Measurements from ENCODE around the gene GPC6.
"Not testable (repeated sequence)": the region's sequence is repeated elsewhere in the genome, so short reads cannot be mapped to it uniquely, and the experiment has no call there.

Gene GPC6

GRCh38 chr13:93316841-93317240 is 90.2 kb downstream of the GPC6 start:
- in situ Hi-C loops (cut with MboI; ENCODE audit: low sequenced_read_pairs) = no loop called here

GRCh38 chr13:93318534-93319254 is 92.1 kb downstream of the GPC6 start:
- in situ Hi-C loops (cut with MboI; ENCODE audit: low sequenced_read_pairs) = no loop called here

GRCh38 chr13:93320942-93321341 is 94.3 kb downstream of the GPC6 start:
- in situ Hi-C loops (cut with MboI; ENCODE audit: low sequenced_read_pairs) = no loop called here

GRCh38 chr13:93323880-93324279 is 97.3 kb downstream of the GPC6 start:
- in situ Hi-C loops (cut with MboI; ENCODE audit: low sequenced_read_pairs) = not testable (repeated sequence)

GRCh38 chr13:93325303-93326233 is 99.0 kb downstream of the GPC6 start:
- in situ Hi-C loops (cut with MboI; ENCODE audit: low sequenced_read_pairs) = no loop called here

GRCh38 chr13:93326234-93326811 is 99.7 kb downstream of the GPC6 start:
- in situ Hi-C loops (cut with MboI; ENCODE audit: low sequenced_read_pairs) = no loop called here

GRCh38 chr13:93328943-93329342 is 102.3 kb downstream of the GPC6 start:
- in situ Hi-C loops (cut with MboI; ENCODE audit: low sequenced_read_pairs) = no loop called here

- in situ Hi-C loops (cut with MboI; ENCODE audit: low sequenced_read_pairs) = no loop called here
Observed at GRCh38 chr13:93336728-93337127, 110.1 kb downstream of the GPC6 start.

- in situ Hi-C loops (cut with MboI; ENCODE audit: low sequenced_read_pairs) = no loop called here
Observed at GRCh38 chr13:93338030-93338429, 111.4 kb downstream of the GPC6 start.

- in situ Hi-C loops (cut with MboI; ENCODE audit: low sequenced_read_pairs) = no loop called here
Observed at GRCh38 chr13:93338906-93339305, 112.3 kb downstream of the GPC6 start.

GRCh38 chr13:93339550-93339949 is 112.9 kb downstream of the GPC6 start:
- in situ Hi-C loops (cut with MboI; ENCODE audit: low sequenced_read_pairs) = no loop called here

GRCh38 chr13:93341517-93341916 is 114.9 kb downstream of the GPC6 start:
- in situ Hi-C loops (cut with MboI; ENCODE audit: low sequenced_read_pairs) = no loop called here

- in situ Hi-C loops (cut with MboI; ENCODE audit: low sequenced_read_pairs) = no loop called here
Observed at GRCh38 chr13:93343097-93343496, 116.5 kb downstream of the GPC6 start.

GRCh38 chr13:93344048-93344705 is 117.6 kb downstream of the GPC6 start:
- in situ Hi-C loops (cut with MboI; ENCODE audit: low sequenced_read_pairs) = no loop called here

- in situ Hi-C loops (cut with MboI; ENCODE audit: low sequenced_read_pairs) = no loop called here
Observed at GRCh38 chr13:93345024-93345423, 118.4 kb downstream of the GPC6 start.

- in situ Hi-C loops (cut with MboI; ENCODE audit: low sequenced_read_pairs) = no loop called here
Observed at GRCh38 chr13:93345770-93346169, 119.2 kb downstream of the GPC6 start.

GRCh38 chr13:93352616-93353015 is 126.0 kb downstream of the GPC6 start:
- in situ Hi-C loops (cut with MboI; ENCODE audit: low sequenced_read_pairs) = no loop called here

- in situ Hi-C loops (cut with MboI; ENCODE audit: low sequenced_read_pairs) = no loop called here
Observed at GRCh38 chr13:93355094-93355493, 128.5 kb downstream of the GPC6 start.

GRCh38 chr13:93356469-93356868 is 129.9 kb downstream of the GPC6 start:
- in situ Hi-C loops (cut with MboI; ENCODE audit: low sequenced_read_pairs) = no loop called here

- in situ Hi-C loops (cut with MboI; ENCODE audit: low sequenced_read_pairs) = no loop called here
Observed at GRCh38 chr13:93360021-93360420, 133.4 kb downstream of the GPC6 start.

GRCh38 chr13:93361703-93362102 is 135.1 kb downstream of the GPC6 start:
- in situ Hi-C loops (cut with MboI; ENCODE audit: low sequenced_read_pairs) = no loop called here

All from HL-60/S4 treated with phorbol 12-myristate 13-acetate at 8.2 ng/mL for 4 days and 3 days (cell line).